ENCODE measurements around the gene GABRB2.

Gene GABRB2

GRCh38 chr5:161471211-161471950 is 75.1 kb downstream of the GABRB2 start:
- H3K9me3 Mint-ChIP-seq = peaks cover 4% of the 10 kb centered on the region
- TF ChIP-seq, protein P1, sequence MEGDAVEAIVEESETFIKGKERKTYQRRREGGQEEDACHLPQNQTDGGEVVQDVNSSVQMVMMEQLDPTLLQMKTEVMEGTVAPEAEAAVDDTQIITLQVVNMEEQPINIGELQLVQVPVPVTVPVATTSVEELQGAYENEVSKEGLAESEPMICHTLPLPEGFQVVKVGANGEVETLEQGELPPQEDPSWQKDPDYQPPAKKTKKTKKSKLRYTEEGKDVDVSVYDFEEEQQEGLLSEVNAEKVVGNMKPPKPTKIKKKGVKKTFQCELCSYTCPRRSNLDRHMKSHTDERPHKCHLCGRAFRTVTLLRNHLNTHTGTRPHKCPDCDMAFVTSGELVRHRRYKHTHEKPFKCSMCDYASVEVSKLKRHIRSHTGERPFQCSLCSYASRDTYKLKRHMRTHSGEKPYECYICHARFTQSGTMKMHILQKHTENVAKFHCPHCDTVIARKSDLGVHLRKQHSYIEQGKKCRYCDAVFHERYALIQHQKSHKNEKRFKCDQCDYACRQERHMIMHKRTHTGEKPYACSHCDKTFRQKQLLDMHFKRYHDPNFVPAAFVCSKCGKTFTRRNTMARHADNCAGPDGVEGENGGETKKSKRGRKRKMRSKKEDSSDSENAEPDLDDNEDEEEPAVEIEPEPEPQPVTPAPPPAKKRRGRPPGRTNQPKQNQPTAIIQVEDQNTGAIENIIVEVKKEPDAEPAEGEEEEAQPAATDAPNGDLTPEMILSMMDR (IDR thresholded peaks at IDR 0.05; ENCODE audit: unreplicated experiment in 3 of 3) = no peak
- H3K4me1 Mint-ChIP-seq = no peaks in the 10 kb centered on the region
- H3K4me3 Mint-ChIP-seq = no peak overlapping the region
- no peaks in the 10 kb centered on the region for H3K36me3 Mint-ChIP-seq (ENCODE audit: low read depth)
- H3K27ac Mint-ChIP-seq = no peak overlapping the region
- H3K27me3 Mint-ChIP-seq (ENCODE audit: low read depth) = no peaks in the 10 kb centered on the region

DNA sequence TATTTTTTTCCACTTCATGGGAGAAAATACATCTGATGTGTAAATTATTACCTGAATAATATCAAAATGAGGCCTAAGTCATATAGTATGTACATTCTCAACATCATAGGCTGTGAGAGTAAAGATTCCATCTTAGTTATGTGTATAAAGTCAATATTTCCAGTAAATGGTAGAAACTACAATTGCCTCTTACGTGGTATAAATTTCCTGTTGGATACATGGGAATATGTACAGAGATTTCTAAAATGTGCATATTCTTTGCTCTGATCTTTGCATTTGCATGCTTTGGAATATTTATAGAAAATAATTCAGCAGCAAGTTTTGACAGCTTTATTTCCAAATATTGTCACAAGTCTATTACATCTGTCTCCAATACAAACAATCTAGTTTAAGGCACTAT is 78.8 kb downstream of the GABRB2 start:
- no peak overlapping the region for H3K4me3 Mint-ChIP-seq
- TF ChIP-seq, protein P1 (IDR thresholded peaks at IDR 0.05; ENCODE audit: unreplicated experiment in 3 of 3) = no peak
- H3K36me3 Mint-ChIP-seq (ENCODE audit: low read depth) = no peaks in the 10 kb centered on the region
- H3K27ac Mint-ChIP-seq = no peak overlapping the region
- no peaks in the 10 kb centered on the region for H3K9me3 Mint-ChIP-seq
- H3K4me1 Mint-ChIP-seq = no peaks in the 10 kb centered on the region
- no peaks in the 10 kb centered on the region for H3K27me3 Mint-ChIP-seq (ENCODE audit: low read depth)

DNA sequence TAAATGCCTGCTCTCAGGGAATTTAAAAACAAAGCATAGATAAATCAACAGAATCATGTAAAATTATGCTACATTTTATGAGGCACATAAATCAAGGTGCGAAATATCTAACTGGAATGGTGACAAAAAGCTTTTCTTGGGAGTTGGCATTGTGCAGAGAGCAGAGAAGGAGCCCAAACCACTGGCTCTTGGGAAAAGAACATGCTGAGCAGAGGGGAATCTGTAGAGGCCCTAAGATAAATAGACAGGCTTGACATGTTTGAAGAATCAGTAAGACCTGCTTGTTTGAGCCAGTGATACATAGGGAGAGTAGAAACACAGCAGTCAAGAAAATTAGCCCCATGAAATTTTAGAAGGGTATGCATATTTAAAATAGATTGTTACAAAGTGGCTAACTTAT is 85.8 kb downstream of the GABRB2 start:
- no peak overlapping the region for H3K4me3 Mint-ChIP-seq

GRCh38 chr5:161446655-161447054 is 99.9 kb downstream of the GABRB2 start:
- H3K4me1 Mint-ChIP-seq = peaks cover 12% of the 10 kb centered on the region
- TF ChIP-seq, protein P1 (IDR thresholded peaks at IDR 0.05; ENCODE audit: unreplicated experiment in 3 of 3) = no peak

More for the DNA sequence above, 85.8 kb downstream of the GABRB2 start:
- Mint-ChIP-seq H3K27me3 (ENCODE audit: low read depth) (no peaks in the 10 kb centered on the region), H3K27ac (no peak overlapping the region), H3K36me3 (ENCODE audit: low read depth) (no peaks in the 10 kb centered on the region), H3K9me3 (no peaks in the 10 kb centered on the region), H3K4me1 (peaks cover 8% of the 10 kb centered on the region)
- TF ChIP-seq, protein P1 (IDR thresholded peaks at IDR 0.05; ENCODE audit: unreplicated experiment in 3 of 3) = no peak

DNA sequence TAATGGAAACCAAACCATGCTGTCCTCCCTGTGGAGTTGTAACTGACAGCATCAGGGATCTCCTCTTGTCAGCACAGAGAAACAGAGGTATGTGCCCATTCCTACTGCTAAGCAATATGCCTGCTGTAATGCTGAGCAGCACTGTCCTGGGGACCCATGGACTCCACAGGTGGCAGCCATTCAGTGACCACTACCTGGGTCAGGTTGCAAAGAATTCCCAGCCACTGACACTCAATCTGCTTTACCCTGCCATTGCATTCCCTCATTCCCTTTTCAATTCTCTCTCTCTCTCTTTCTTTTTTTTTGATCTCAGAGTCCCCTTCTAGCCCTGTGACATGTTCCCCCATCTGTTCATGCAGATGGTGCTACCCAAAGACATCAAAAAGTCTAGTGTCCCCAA is 104.1 kb downstream of the GABRB2 start:
- Mint-ChIP-seq H3K27me3 (ENCODE audit: low read depth) (no peaks in the 10 kb centered on the region), H3K9me3 (peaks cover 6% of the 10 kb centered on the region), H3K36me3 (ENCODE audit: low read depth) (no peaks in the 10 kb centered on the region), H3K4me1 (peaks cover 12% of the 10 kb centered on the region), H3K4me3 (no peak overlapping the region), H3K27ac (no peak overlapping the region)
- TF ChIP-seq, protein P1 (IDR thresholded peaks at IDR 0.05; ENCODE audit: unreplicated experiment in 3 of 3) = no peak

More at GRCh38 chr5:161446655-161447054, 99.9 kb downstream of the GABRB2 start:
- Mint-ChIP-seq H3K9me3 (no peaks in the 10 kb centered on the region), H3K36me3 (ENCODE audit: low read depth) (no peaks in the 10 kb centered on the region), H3K27ac (peak overlapping the region in 1 of 3 experiments; percentile 20), H3K4me3 (no peak overlapping the region), H3K27me3 (ENCODE audit: low read depth) (no peaks in the 10 kb centered on the region)

DNA sequence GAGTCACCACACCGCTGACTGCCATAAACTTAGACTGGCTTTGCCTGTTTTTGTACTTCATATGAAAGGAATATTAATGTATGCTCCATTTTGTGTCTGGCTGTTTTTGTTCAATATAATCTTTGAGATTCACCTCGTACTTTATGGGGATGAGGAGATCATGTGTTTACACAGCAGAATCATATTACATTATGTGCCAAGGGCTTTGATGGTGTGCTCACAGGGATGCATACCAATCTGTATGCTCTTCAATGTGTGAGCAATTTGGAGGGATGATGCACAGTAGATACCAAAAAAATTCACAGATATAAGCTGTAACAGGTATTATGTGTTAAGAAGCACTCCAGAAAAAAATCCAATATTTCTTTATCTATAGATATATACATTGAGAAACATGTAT is 113.7 kb downstream of the GABRB2 start:
- TF ChIP-seq, protein P1 (IDR thresholded peaks at IDR 0.05; ENCODE audit: unreplicated experiment in 3 of 3) = no peak
- Mint-ChIP-seq H3K27me3 (ENCODE audit: low read depth) (no peaks in the 10 kb centered on the region), H3K9me3 (no peaks in the 10 kb centered on the region), H3K27ac (no peak overlapping the region), H3K4me1 (no peaks in the 10 kb centered on the region), H3K4me3 (no peak overlapping the region), H3K36me3 (ENCODE audit: low read depth) (no peaks in the 10 kb centered on the region)
